ENCODE measurements around the gene SAMSN1. TPM values are rescaled to one million over a fixed set of nuclear protein-coding genes. Genes with fewer than 3 reads are reported as not detected.

The SAMSN1 gene
- total RNA-seq, 1 experiment from 2014 or later, result 0.44 TPM

DNA sequence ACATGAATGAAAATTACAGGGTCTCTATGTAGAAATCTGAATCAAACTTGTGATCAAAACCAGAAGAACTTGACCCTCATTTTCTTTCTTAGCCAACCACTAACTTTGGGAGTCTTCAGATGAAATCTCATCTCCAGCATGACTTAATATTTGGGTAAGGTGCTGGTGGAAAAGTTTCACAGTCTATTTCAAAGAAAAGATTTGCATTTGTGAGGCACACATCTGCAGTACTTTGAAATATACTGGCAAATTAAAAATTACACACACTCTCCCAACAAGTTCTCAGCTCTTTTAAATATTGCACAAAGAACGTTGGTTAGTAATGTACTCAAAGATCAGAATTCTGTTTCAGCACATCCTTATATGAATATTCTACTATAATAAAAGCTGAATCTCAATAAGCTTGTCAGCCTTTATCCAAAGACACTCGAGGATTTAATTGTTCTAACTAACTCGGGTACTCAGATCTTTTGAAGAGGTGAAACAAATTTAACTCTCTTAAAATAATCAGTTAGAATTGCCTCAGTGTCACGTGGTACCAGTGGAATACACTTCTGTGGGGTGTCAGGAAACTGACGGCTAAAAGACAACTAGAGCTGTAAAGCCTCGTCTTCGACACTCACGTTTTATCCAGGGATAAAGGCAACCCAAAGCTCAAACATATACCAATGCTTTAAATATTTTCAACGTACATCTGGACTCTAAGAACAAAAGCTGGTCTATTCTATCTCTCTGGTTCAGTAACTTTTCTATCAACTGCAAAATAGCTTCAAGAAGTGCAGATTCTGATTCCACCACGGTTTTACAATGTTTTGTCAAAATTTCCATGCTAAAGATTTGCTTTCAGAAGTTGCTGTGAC is 19.0 kb downstream of the SAMSN1 start:
- Histone ChIP-seq H3K4me1 (ENCODE audit: control insufficient read depth, insufficient read depth, low read length) (no peaks in the 10 kb centered on the region), H3K9me3 (ENCODE audit: control insufficient read depth, insufficient read depth, low read depth, low read length) (no peaks in the 10 kb centered on the region), H3K36me3 (ENCODE audit: control insufficient read depth, insufficient read depth, low read length) (no peaks in the 10 kb centered on the region), H3K27ac (ENCODE audit: low read length) (no peak overlapping the region), H3K27me3 (ENCODE audit: control insufficient read depth, insufficient read depth, low read length) (no peaks in the 10 kb centered on the region), H3K4me3 (ENCODE audit: low read depth in 2 of 2, low read length in 2 of 2) (no peak overlapping the region)
- ATAC-seq, result no peak
- POLR2A ChIA-PET, result no interaction called here
- intact Hi-C loops (cut with micrococcal nuclease; ENCODE audit: unreplicated experiment), result no loop called here
- DNase-seq (ENCODE audit: low read depth, low spot score), result no peak
- TF ChIP-seq SIN3A (IDR thresholded peaks at IDR 0.05; ENCODE audit: borderline replicate concordance, insufficient read depth, low read depth, low read length) (no peak), POLR2AphosphoS5 (IDR thresholded peaks at IDR 0.05; ENCODE audit: low read depth, low read length) (no peak), TCF7L2 (IDR thresholded peaks at IDR 0.05; ENCODE audit: low read depth, low read length) (no peak)
- TF ChIP-seq, protein P1, sequence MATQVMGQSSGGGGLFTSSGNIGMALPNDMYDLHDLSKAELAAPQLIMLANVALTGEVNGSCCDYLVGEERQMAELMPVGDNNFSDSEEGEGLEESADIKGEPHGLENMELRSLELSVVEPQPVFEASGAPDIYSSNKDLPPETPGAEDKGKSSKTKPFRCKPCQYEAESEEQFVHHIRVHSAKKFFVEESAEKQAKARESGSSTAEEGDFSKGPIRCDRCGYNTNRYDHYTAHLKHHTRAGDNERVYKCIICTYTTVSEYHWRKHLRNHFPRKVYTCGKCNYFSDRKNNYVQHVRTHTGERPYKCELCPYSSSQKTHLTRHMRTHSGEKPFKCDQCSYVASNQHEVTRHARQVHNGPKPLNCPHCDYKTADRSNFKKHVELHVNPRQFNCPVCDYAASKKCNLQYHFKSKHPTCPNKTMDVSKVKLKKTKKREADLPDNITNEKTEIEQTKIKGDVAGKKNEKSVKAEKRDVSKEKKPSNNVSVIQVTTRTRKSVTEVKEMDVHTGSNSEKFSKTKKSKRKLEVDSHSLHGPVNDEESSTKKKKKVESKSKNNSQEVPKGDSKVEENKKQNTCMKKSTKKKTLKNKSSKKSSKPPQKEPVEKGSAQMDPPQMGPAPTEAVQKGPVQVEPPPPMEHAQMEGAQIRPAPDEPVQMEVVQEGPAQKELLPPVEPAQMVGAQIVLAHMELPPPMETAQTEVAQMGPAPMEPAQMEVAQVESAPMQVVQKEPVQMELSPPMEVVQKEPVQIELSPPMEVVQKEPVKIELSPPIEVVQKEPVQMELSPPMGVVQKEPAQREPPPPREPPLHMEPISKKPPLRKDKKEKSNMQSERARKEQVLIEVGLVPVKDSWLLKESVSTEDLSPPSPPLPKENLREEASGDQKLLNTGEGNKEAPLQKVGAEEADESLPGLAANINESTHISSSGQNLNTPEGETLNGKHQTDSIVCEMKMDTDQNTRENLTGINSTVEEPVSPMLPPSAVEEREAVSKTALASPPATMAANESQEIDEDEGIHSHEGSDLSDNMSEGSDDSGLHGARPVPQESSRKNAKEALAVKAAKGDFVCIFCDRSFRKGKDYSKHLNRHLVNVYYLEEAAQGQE (IDR thresholded peaks at IDR 0.05; ENCODE audit: insufficient read depth in 1 of 2, low read depth in 2 of 2, low read length in 1 of 2), result no peak
- TF ChIP-seq, protein P2, sequence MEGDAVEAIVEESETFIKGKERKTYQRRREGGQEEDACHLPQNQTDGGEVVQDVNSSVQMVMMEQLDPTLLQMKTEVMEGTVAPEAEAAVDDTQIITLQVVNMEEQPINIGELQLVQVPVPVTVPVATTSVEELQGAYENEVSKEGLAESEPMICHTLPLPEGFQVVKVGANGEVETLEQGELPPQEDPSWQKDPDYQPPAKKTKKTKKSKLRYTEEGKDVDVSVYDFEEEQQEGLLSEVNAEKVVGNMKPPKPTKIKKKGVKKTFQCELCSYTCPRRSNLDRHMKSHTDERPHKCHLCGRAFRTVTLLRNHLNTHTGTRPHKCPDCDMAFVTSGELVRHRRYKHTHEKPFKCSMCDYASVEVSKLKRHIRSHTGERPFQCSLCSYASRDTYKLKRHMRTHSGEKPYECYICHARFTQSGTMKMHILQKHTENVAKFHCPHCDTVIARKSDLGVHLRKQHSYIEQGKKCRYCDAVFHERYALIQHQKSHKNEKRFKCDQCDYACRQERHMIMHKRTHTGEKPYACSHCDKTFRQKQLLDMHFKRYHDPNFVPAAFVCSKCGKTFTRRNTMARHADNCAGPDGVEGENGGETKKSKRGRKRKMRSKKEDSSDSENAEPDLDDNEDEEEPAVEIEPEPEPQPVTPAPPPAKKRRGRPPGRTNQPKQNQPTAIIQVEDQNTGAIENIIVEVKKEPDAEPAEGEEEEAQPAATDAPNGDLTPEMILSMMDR (IDR thresholded peaks at IDR 0.05), result no peak
- CTCF ChIA-PET, result no interaction called here
- in situ Hi-C loops (cut with HindIII; ENCODE audit: low pct_unique_long_range_greater_than_20kb, low sequenced_read_pairs), result no loop called here
- no TSS peak for BruUV-seq (replicated peaks)

DNA sequence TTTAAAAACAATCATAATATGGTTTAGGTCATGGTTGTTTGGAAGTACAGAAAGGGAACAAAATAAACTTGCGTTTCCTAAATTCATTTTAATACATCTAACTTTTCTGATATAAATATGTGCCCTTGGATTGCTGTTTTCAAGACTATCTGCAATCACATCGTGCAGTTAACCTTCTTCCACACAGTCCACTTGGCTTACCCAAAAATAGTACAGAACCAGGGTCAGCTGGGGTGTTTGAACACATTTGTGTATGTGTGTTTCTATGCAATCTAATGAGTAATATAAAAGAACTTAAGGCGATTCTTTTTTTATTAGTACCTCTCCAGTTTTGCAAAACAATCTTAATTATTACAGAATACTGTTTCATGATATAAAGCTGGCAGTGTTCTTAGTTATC is 19.9 kb downstream of the SAMSN1 start:
- Histone ChIP-seq H3K4me3 (ENCODE audit: low read depth in 2 of 2, low read length in 2 of 2) (no peak overlapping the region), H3K4me1 (ENCODE audit: control insufficient read depth, insufficient read depth, low read length) (no peaks in the 10 kb centered on the region), H3K27ac (ENCODE audit: low read length) (no peak overlapping the region), H3K27me3 (ENCODE audit: control insufficient read depth, insufficient read depth, low read length) (no peaks in the 10 kb centered on the region), H3K9me3 (ENCODE audit: control insufficient read depth, insufficient read depth, low read depth, low read length) (no peaks in the 10 kb centered on the region), H3K36me3 (ENCODE audit: control insufficient read depth, insufficient read depth, low read length) (no peaks in the 10 kb centered on the region)
- intact Hi-C loops (cut with micrococcal nuclease; ENCODE audit: unreplicated experiment), result no loop called here
- TF ChIP-seq, protein P1 (IDR thresholded peaks at IDR 0.05; ENCODE audit: insufficient read depth in 1 of 2, low read depth in 2 of 2, low read length in 1 of 2), result no peak
- TF ChIP-seq POLR2AphosphoS5 (IDR thresholded peaks at IDR 0.05; ENCODE audit: low read depth, low read length) (no peak), TCF7L2 (IDR thresholded peaks at IDR 0.05; ENCODE audit: low read depth, low read length) (no peak), SIN3A (IDR thresholded peaks at IDR 0.05; ENCODE audit: borderline replicate concordance, insufficient read depth, low read depth, low read length) (no peak)
- TF ChIP-seq, protein P2 (IDR thresholded peaks at IDR 0.05), result no peak
- in situ Hi-C loops (cut with HindIII; ENCODE audit: low pct_unique_long_range_greater_than_20kb, low sequenced_read_pairs), result no loop called here
- ATAC-seq (no peak), DNase-seq (ENCODE audit: low read depth, low spot score) (no peak)
- ChIA-PET POLR2A (no interaction called here), CTCF (no interaction called here)
- BruUV-seq (replicated peaks), result no TSS peak

Measured in Panc1 (cell line).